Measurements from ENCODE around the gene LZTS2. TPM values are rescaled to one million over a fixed set of nuclear protein-coding genes. Genes with fewer than 3 reads are reported as not detected.

The LZTS2 gene
- total RNA-seq, 1 experiment from 2014 or later = 58.3 TPM

DNA sequence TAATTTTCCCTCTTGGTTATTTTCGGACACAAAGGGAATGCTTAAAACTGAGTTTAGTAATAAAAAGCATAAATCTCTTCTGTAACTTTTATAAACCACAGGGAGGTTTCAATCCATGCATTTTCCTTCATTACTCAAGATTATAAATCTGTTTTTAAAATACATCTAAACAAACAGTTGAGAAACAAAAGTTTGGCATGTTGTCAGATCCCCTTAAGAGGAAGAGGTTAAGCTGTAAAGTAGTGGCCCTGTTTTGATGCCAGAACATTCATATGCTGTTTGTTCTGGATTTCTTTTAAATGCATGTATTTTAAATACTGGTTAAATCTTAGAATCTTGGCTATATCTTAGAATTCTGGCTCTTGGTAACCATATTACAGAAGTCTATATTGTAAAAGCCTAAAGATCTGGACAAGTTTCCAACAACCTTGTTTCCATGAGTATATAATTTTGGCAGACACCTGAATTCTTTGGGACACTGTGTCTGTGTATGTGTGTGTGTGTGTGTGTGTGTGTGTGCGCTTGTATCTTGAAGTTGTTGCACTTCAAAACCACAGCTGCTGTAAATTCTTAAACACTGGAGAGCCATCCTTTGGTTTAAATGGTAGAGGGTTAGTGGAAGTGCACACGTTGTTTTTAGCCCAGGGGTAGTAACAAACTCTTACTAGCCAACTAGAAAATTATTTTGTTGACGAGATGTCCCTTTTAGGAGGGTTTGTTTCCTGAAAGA lies 37.1 kb upstream of the LZTS2 start:
- ChIA-PET POLR2A (ENCODE audit: unreplicated experiment) (no interaction called here), CTCF (no interaction called here)
- no peak for DNase-seq
- Histone ChIP-seq H3K79me2 (ENCODE audit: low read length) (no peaks in the 10 kb centered on the region), H3K27ac (ENCODE audit: low read length) (no peak overlapping the region), H3K4me2 (ENCODE audit: low read length) (no peak overlapping the region), H3K27me3 (ENCODE audit: low read length) (no peaks in the 10 kb centered on the region), H4K20me1 (ENCODE audit: low read length) (no peaks in the 10 kb centered on the region), H3K9me3 (ENCODE audit: low read length) (no peaks in the 10 kb centered on the region), H3K4me1 (ENCODE audit: insufficient read depth, low read length) (no peaks in the 10 kb centered on the region), H3F3A (ENCODE audit: low read length, unreplicated experiment) (no peaks in the 10 kb centered on the region), H3K9ac (ENCODE audit: low read length) (no peak overlapping the region), H3K9me2 (replicated peaks; ENCODE audit: low read length) (no peaks in the 10 kb centered on the region), H3K36me3 (ENCODE audit: low read depth, low read length) (peaks cover 24% of the 10 kb centered on the region), H3K4me3 (ENCODE audit: low read length) (no peak overlapping the region), H2AFZ (ENCODE audit: low read length) (no peak overlapping the region)
- no peak for TF ChIP-seq CTCF (conservative IDR thresholded peaks at IDR 0.05; ENCODE audit: low read depth, low read length)
- no peak for TF ChIP-seq EZH2phosphoT487 (IDR thresholded peaks at IDR 0.05; ENCODE audit: borderline replicate concordance, low read length)
- TF ChIP-seq EZH2 (IDR thresholded peaks at IDR 0.05; ENCODE audit: low read length, unreplicated experiment) = no peak
- intact Hi-C loops (cut with micrococcal nuclease) = no loop called here
- BruUV-seq (replicated peaks) = no TSS peak
- ATAC-seq = no peak

DNA sequence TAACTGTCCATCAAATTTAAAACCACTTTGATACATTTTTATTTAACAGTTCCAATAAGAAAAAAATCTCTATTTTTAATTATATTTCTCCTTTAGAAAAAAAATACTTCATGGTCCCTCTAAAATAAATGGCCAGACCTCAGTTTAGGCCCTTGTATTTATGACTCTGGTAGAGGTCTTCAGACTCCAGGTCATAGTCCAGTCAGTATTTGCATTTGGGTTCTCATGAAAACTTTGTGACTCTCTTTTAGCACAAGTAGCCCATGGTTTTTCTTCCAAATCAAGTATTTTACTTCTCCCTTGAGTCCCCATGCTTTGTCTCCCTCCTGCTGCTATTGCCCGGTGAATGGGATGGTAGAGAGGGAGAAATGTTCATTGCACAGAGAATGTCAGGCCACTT lies 35.8 kb upstream of the LZTS2 start:
- H4K20me1 ChIP-seq (ENCODE audit: low read length) = no peaks in the 10 kb centered on the region
- no peak overlapping the region for H3K9ac ChIP-seq (ENCODE audit: low read length)
- no peak for DNase-seq
- H3K4me3 ChIP-seq (ENCODE audit: low read length) = no peak overlapping the region
- H3K27me3 ChIP-seq (ENCODE audit: low read length) = no peaks in the 10 kb centered on the region
- H3K4me1 ChIP-seq (ENCODE audit: insufficient read depth, low read length) = peaks cover 6% of the 10 kb centered on the region; the same call in 1 of the 2 replicates
- no peaks in the 10 kb centered on the region for H3K79me2 ChIP-seq (ENCODE audit: low read length)
- H2AFZ ChIP-seq (ENCODE audit: low read length) = no peak overlapping the region
- CTCF ChIA-PET = no interaction called here
- H3F3A ChIP-seq (ENCODE audit: low read length, unreplicated experiment) = no peaks in the 10 kb centered on the region
- no peak overlapping the region for H3K4me2 ChIP-seq (ENCODE audit: low read length)
- intact Hi-C loops (cut with micrococcal nuclease) = no loop called here
- H3K9me2 ChIP-seq (replicated peaks; ENCODE audit: low read length) = no peaks in the 10 kb centered on the region
- ATAC-seq = no peak
- TF ChIP-seq EZH2 (IDR thresholded peaks at IDR 0.05; ENCODE audit: low read length, unreplicated experiment) (no peak), CTCF (conservative IDR thresholded peaks at IDR 0.05; ENCODE audit: low read depth, low read length) (no peak), EZH2phosphoT487 (IDR thresholded peaks at IDR 0.05; ENCODE audit: borderline replicate concordance, low read length) (no peak)
- no TSS peak for BruUV-seq (replicated peaks)
- POLR2A ChIA-PET (ENCODE audit: unreplicated experiment) = no interaction called here
- no peaks in the 10 kb centered on the region for H3K9me3 ChIP-seq (ENCODE audit: low read length)
- no peak overlapping the region for H3K27ac ChIP-seq (ENCODE audit: low read length)
- peaks cover 17% of the 10 kb centered on the region for H3K36me3 ChIP-seq (ENCODE audit: low read depth, low read length)

GRCh38 chr10:100965820-100966219 lies 33.8 kb upstream of the LZTS2 start:
- Histone ChIP-seq H3K9me3 (ENCODE audit: low read length) (no peaks in the 10 kb centered on the region), H3F3A (ENCODE audit: low read length, unreplicated experiment) (no peaks in the 10 kb centered on the region), H3K79me2 (ENCODE audit: low read length) (no peaks in the 10 kb centered on the region), H3K9ac (ENCODE audit: low read length) (no peak overlapping the region), H3K4me3 (ENCODE audit: low read length) (no peak overlapping the region), H3K36me3 (ENCODE audit: low read depth, low read length) (peaks cover 5% of the 10 kb centered on the region), H3K9me2 (replicated peaks; ENCODE audit: low read length) (no peaks in the 10 kb centered on the region), H4K20me1 (ENCODE audit: low read length) (no peaks in the 10 kb centered on the region), H3K4me2 (ENCODE audit: low read length) (no peak overlapping the region), H3K27ac (ENCODE audit: low read length) (no peak overlapping the region), H3K4me1 (ENCODE audit: insufficient read depth, low read length) (peaks cover 6% of the 10 kb centered on the region; the same call in 1 of the 2 replicates), H2AFZ (ENCODE audit: low read length) (no peak overlapping the region), H3K27me3 (ENCODE audit: low read length) (no peaks in the 10 kb centered on the region)
- intact Hi-C loops (cut with micrococcal nuclease) = no loop called here
- CTCF ChIA-PET = no interaction called here
- no TSS peak for BruUV-seq (replicated peaks)
- TF ChIP-seq EZH2phosphoT487 (IDR thresholded peaks at IDR 0.05; ENCODE audit: borderline replicate concordance, low read length) (no peak), EZH2 (IDR thresholded peaks at IDR 0.05; ENCODE audit: low read length, unreplicated experiment) (no peak), CTCF (conservative IDR thresholded peaks at IDR 0.05; ENCODE audit: low read depth, low read length) (no peak)
- ATAC-seq = no peak
- DNase-seq = no peak
- POLR2A ChIA-PET (ENCODE audit: unreplicated experiment) = no interaction called here

Measured in PC-3 (cell line).